Measurements from ENCODE around the gene NEAT1.

GRCh38 chr11:65437436-65438227 is 15.0 kb downstream of the NEAT1 start:
- TF ChIP-seq CTCF (IDR thresholded peaks at IDR 0.05), result no peak
- TF ChIP-seq POLR2A (IDR thresholded peaks at IDR 0.05), result peak in 1 of 3 donors; percentile 20

All from body of pancreas (tissue), 4 donors.